ENCODE data around the gene LARGE1.

DNA sequence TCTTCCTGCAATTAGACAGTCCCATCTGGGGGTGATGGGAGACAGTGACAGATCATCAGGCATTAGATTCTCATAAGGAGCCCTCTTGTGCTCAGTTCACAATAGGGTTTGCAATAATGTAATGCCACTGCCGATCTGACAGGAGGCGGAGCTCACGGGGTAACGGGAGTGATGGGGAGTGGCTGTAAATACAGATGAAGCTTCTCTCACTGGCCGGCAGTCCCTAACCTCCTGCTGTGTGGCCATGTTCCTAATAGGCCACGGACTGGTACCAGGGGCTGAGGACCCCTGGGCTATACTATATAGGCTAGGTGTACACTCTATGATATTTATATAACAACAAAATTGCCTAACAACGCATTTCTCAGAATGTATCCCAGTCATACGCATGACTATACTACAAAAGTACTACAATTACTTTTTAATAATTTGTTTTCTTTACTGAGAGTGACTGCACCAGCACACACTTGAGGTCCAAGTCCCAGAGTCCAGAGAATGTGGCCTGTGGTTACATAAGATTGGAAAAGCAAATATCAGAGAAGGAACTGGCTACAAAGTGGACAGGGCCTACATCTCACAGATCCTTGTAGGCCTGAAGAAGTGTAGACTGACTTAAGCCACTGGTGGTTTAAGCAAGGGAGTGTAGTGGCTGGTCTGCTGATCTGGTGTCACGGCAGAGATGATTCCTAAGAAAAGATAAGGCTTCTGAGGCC is 200.0 kb downstream of the LARGE1 start:
- TF ChIP-seq EZH2phosphoT487 (IDR thresholded peaks at IDR 0.05; ENCODE audit: insufficient read depth, low read depth) = no peak
- no peak for TF ChIP-seq EZH2 (IDR thresholded peaks at IDR 0.05; ENCODE audit: insufficient read depth, poor library complexity, severe bottlenecking)

Data from GM23248 (cell line).